ENCODE measurements around the gene OBSCN.

Gene OBSCN

DNA sequence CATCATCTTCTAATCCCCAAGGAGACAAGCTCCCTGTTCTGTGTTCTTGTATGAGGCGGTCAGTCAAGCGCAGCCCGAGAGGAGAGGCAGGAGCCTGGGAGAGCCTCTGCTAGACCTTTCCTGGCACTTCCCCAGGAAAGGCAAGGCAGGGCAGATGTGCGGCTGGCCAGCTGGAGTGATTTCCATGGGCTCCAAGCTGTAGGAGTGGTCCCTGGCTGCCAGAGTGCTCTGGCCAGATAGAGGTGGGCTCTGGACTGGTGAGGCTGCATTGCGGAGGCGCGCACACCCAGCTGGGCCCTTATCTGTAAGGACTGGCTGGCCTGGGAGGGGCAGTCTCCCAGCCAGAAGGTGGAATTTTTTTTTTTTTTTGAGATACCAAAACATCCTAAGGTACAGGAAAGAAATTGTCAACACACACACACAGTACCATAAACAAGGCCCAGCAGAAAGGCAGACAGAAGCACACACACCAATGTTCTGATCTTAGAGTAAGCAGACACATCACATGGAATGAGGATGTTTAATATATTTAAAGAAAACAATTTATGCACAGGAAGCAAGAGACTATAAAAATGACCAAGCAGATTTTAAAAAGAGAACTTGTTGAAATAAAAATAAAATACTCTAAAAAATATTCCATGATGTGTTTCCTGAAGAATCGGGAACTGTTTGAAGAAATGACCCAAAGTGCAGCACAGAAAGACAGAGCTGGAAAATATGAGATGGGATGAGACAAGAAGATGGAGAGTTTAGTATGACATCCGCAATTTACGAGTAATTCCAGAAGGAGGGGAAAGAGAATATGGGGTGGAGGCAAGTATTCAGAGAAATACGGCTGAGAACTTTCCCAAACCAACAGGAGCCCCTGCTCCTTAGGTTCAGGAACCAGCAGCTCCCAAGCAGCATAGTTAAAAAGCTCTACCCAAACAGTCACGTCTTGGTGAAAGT lies 28.8 kb upstream of the OBSCN start:
- Histone ChIP-seq H3K27ac (ENCODE audit: low read depth, low read length, poor library complexity, severe bottlenecking) (no peak overlapping the region), H3K4me1 (ENCODE audit: insufficient read depth, low read length, severe bottlenecking) (no peaks in the 10 kb centered on the region), H3K4me3 (ENCODE audit: low read depth, low read length, poor library complexity, severe bottlenecking) (no peak overlapping the region), H3K9ac (ENCODE audit: low read length) (no peak overlapping the region), H3K9me2 (ENCODE audit: low read depth, low read length) (no peaks in the 10 kb centered on the region), H2AFZ (ENCODE audit: low read length) (no peak overlapping the region), H3K36me3 (ENCODE audit: insufficient read depth, low read length) (no peaks in the 10 kb centered on the region), H3F3A (ENCODE audit: insufficient read depth, low read length) (no peaks in the 10 kb centered on the region), H3K79me2 (ENCODE audit: insufficient read depth, low read length) (no peaks in the 10 kb centered on the region), H3K4me2 (ENCODE audit: low read length) (no peak overlapping the region), H3K9me3 (ENCODE audit: low read length) (no peaks in the 10 kb centered on the region), H3K27me3 (ENCODE audit: insufficient read depth, low read length) (no peaks in the 10 kb centered on the region), H4K20me1 (ENCODE audit: insufficient read depth, low read length) (no peaks in the 10 kb centered on the region)
- TF ChIP-seq EZH2 (IDR thresholded peaks at IDR 0.05; ENCODE audit: borderline replicate concordance, low read length) = no peak
- TF ChIP-seq, protein P1, sequence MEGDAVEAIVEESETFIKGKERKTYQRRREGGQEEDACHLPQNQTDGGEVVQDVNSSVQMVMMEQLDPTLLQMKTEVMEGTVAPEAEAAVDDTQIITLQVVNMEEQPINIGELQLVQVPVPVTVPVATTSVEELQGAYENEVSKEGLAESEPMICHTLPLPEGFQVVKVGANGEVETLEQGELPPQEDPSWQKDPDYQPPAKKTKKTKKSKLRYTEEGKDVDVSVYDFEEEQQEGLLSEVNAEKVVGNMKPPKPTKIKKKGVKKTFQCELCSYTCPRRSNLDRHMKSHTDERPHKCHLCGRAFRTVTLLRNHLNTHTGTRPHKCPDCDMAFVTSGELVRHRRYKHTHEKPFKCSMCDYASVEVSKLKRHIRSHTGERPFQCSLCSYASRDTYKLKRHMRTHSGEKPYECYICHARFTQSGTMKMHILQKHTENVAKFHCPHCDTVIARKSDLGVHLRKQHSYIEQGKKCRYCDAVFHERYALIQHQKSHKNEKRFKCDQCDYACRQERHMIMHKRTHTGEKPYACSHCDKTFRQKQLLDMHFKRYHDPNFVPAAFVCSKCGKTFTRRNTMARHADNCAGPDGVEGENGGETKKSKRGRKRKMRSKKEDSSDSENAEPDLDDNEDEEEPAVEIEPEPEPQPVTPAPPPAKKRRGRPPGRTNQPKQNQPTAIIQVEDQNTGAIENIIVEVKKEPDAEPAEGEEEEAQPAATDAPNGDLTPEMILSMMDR (IDR thresholded peaks at IDR 0.05; ENCODE audit: low read length) = no peak

DNA sequence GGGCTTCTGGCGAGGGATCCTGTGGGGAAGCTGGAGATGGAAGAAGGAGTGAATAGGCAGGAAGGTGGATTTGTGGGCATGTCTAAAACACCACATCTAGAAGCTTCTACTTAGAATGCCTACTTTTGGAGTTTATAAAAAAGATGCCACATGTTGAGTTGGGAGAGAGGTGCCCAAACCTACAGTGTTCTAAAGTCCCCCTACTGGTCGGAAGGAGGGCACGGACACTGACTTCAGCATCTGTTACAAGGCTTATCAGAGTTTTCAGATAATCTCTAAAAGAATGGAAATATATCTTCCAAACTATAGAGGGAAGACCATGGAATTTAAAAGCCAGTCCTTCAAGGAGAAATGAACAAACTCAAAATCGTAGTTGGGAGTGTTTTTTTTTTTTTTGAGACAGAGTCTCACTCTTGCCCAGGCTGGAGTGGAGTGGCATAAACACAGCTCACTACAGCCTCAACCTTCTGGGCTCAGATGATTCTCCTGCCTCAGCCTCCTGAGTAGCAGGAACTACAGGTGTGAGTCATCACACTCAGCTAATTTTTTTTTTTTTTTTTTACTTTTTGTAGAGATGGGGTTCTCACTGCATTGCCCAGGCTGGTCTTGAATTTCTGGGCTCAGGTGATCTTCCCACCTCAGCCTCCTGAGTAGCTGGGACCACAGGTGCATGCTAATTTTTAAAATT lies 27.4 kb upstream of the OBSCN start:
- no peak overlapping the region for H3K9ac ChIP-seq (ENCODE audit: low read length)
- no peaks in the 10 kb centered on the region for H3K79me2 ChIP-seq (ENCODE audit: insufficient read depth, low read length)
- H3K4me1 ChIP-seq (ENCODE audit: insufficient read depth, low read length, severe bottlenecking) = no peaks in the 10 kb centered on the region
- H3K36me3 ChIP-seq (ENCODE audit: insufficient read depth, low read length) = no peaks in the 10 kb centered on the region
- H3K27me3 ChIP-seq (ENCODE audit: insufficient read depth, low read length) = no peaks in the 10 kb centered on the region
- H3K4me3 ChIP-seq (ENCODE audit: low read depth, low read length, poor library complexity, severe bottlenecking) = no peak overlapping the region
- TF ChIP-seq, protein P1 (IDR thresholded peaks at IDR 0.05; ENCODE audit: low read length) = peak; percentile 45
- TF ChIP-seq EZH2 (IDR thresholded peaks at IDR 0.05; ENCODE audit: borderline replicate concordance, low read length) = no peak
- H3F3A ChIP-seq (ENCODE audit: insufficient read depth, low read length) = no peaks in the 10 kb centered on the region
- H2AFZ ChIP-seq (ENCODE audit: low read length) = no peak overlapping the region
- H3K9me3 ChIP-seq (ENCODE audit: low read length) = no peaks in the 10 kb centered on the region
- no peaks in the 10 kb centered on the region for H4K20me1 ChIP-seq (ENCODE audit: insufficient read depth, low read length)
- H3K27ac ChIP-seq (ENCODE audit: low read depth, low read length, poor library complexity, severe bottlenecking) = no peak overlapping the region
- H3K4me2 ChIP-seq (ENCODE audit: low read length) = no peak overlapping the region
- no peaks in the 10 kb centered on the region for H3K9me2 ChIP-seq (ENCODE audit: low read depth, low read length)

DNA sequence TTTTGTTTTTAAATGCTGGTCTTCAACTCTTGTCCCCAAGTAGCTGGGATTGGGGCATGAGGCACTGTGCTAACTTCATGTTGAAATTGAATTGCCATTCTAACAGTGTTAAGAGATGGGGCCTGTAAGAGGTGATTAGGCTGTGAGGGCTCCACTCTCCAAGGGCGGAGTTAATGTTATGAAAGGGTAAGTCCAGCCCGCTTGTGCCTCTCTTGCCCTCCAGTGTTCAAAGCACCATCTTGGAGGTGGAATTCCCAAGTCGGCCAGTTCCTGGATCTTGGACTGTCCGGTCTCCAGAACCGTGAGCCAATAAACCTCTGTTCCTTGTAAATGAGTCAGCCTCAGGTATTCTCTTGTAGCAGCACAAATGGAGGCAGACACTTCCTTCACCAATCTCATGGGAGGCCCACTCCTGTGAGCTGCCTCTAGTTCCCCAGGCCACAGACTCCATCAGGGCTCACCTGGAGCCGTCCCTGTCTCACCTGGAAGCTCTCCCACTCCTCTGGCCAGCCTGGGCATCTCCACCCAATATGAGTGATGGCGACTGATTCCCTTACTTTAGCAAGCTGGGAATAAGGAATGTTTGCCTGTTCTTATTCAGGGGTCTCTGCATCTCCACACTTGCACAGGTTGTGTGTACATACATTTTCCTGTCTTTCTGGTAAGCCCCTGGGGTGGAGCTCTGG lies 26.7 kb upstream of the OBSCN start:
- Histone ChIP-seq H3K27ac (ENCODE audit: low read depth, low read length, poor library complexity, severe bottlenecking) (no peak overlapping the region), H3F3A (ENCODE audit: insufficient read depth, low read length) (no peaks in the 10 kb centered on the region), H3K36me3 (ENCODE audit: insufficient read depth, low read length) (no peaks in the 10 kb centered on the region), H3K9ac (ENCODE audit: low read length) (no peak overlapping the region), H3K4me1 (ENCODE audit: insufficient read depth, low read length, severe bottlenecking) (no peaks in the 10 kb centered on the region), H3K27me3 (ENCODE audit: insufficient read depth, low read length) (no peaks in the 10 kb centered on the region), H3K4me2 (ENCODE audit: low read length) (no peak overlapping the region), H3K79me2 (ENCODE audit: insufficient read depth, low read length) (no peaks in the 10 kb centered on the region), H3K4me3 (ENCODE audit: low read depth, low read length, poor library complexity, severe bottlenecking) (no peak overlapping the region), H3K9me2 (ENCODE audit: low read depth, low read length) (no peaks in the 10 kb centered on the region), H3K9me3 (ENCODE audit: low read length) (no peaks in the 10 kb centered on the region), H4K20me1 (ENCODE audit: insufficient read depth, low read length) (no peaks in the 10 kb centered on the region), H2AFZ (ENCODE audit: low read length) (no peak overlapping the region)
- TF ChIP-seq, protein P1 (IDR thresholded peaks at IDR 0.05; ENCODE audit: low read length) = no peak
- no peak for TF ChIP-seq EZH2 (IDR thresholded peaks at IDR 0.05; ENCODE audit: borderline replicate concordance, low read length)
